Astrocyte of the spinal cord (primary cell): ENCODE results near the gene PTPRG.
A peak's percentile ranks its signal among the peaks of the same experiment; 100 is the strongest.

ENCODE experiments used
- DNase-seq: peaks from one replicate; pipeline ENCODE4 v3.0.0; 2011; ENCODE audit warnings: low read depth, low spot score
- H3K4me3 ChIP-seq: 2 replicates; pipeline ENCODE4 v1.5.1; 2011; ENCODE audit warnings: low read depth, mild to moderate bottlenecking, low read length, moderate library complexity
- in situ Hi-C: cut with HindIII; loops from 2 replicates; pipeline ENCODE4 v1.10.0; 2017; ENCODE audit warnings: low sequenced_read_pairs
- TF ChIP-seq, protein P1 (sequence below): IDR thresholded peaks from 2 replicates; pipeline ENCODE4 v1.5.1; 2012; ENCODE audit warnings: low read depth, mild to moderate bottlenecking, low read length, inconsistent platforms

PTPRG gene

DNA sequence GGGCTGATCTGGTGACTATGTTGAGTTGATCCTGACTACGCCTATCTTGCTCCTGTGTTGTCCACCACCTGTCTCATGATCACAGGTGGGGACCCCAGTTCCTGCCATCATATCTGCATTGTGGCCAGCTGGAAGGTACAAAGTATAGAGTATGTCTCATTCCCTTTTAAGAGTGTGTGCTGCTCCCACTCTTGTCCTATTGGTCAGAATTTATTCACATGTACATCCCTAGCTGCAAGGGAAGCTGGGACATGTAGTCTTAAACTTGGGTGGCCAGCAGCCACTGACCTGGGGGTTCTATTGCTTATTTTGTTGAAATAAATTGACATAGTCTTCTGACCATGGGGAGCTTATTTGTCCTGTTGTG, 373.1 kb downstream of the PTPRG start:
- no peak for DNase-seq
- TF ChIP-seq, protein P1, sequence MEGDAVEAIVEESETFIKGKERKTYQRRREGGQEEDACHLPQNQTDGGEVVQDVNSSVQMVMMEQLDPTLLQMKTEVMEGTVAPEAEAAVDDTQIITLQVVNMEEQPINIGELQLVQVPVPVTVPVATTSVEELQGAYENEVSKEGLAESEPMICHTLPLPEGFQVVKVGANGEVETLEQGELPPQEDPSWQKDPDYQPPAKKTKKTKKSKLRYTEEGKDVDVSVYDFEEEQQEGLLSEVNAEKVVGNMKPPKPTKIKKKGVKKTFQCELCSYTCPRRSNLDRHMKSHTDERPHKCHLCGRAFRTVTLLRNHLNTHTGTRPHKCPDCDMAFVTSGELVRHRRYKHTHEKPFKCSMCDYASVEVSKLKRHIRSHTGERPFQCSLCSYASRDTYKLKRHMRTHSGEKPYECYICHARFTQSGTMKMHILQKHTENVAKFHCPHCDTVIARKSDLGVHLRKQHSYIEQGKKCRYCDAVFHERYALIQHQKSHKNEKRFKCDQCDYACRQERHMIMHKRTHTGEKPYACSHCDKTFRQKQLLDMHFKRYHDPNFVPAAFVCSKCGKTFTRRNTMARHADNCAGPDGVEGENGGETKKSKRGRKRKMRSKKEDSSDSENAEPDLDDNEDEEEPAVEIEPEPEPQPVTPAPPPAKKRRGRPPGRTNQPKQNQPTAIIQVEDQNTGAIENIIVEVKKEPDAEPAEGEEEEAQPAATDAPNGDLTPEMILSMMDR = no peak
- H3K4me3 ChIP-seq = no peak overlapping the region
- in situ Hi-C loops = no loop called here

DNA sequence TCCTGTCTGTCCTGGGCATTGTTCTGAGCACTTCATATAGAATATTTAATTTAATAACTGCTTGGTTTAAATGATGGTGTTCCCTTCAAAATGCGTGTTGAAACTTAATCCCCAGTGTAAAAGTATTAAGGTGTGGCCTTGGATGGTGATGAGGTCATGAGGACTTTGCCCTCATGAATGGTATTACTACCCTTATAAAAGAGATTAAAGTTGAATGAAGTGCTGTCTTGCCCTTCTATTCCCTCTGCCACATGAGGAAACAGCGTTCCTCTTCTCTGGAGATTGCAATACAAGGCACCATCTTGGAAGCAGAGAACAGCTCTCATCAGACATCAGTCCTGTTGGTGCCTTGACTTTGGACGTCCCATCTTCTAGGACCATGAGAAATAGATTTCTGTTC, 374.4 kb downstream of the PTPRG start:
- TF ChIP-seq, protein P1 = no peak
- in situ Hi-C loops = no loop called here
- DNase-seq = no peak
- no peak overlapping the region for H3K4me3 ChIP-seq

DNA sequence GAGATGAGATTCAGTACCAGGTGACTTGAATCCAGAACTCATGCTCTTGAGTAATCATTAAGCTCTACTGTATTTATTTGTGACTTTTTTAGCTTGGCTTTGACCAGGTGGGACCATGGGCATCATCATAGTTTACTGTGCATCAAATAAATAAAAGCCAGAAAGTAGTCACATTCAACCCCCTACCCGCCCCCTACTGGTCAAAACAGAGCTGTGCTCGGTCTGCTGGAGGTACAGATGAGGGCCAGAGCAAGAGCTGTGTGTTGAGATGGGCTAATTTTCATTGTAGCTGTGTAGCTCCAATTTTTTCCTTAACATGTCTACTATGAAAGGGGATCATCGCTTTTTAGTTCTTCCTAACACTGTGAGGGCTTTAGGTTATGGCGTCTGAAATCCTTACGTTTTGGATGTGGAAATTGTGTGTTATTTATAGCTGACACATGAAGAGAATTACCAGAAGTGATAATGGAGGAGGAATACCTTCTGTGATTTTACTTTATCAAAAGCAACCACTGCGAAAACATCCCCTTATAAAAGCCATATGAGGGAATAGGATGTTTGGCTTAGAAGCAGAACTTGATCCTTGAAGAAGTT, 375.1 kb downstream of the PTPRG start:
- TF ChIP-seq, protein P1 = peak; percentile 65
- H3K4me3 ChIP-seq = no peak overlapping the region
- no peak for DNase-seq
- in situ Hi-C loops = no loop called here

DNA sequence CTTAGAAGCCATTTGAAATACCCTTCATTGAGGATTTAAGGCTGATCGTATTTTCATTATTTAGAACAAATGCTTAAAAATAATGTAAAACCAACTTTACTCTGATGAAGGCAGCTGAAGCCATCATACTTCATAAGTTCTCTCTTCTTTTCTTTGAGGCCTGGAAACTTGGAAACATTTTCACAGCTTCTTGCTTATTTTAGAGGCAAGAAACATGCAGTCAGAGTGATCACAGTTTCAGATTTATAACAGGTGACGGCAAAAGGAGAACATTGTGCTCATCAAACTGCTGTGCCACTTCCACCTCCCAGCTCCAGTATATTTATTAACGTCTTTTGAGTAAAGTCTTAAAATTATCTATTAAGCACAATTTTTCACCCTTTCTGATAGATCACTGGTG, 376.1 kb downstream of the PTPRG start:
- TF ChIP-seq, protein P1 = no peak
- in situ Hi-C loops = no loop called here
- no peak overlapping the region for H3K4me3 ChIP-seq
- DNase-seq = no peak

DNA sequence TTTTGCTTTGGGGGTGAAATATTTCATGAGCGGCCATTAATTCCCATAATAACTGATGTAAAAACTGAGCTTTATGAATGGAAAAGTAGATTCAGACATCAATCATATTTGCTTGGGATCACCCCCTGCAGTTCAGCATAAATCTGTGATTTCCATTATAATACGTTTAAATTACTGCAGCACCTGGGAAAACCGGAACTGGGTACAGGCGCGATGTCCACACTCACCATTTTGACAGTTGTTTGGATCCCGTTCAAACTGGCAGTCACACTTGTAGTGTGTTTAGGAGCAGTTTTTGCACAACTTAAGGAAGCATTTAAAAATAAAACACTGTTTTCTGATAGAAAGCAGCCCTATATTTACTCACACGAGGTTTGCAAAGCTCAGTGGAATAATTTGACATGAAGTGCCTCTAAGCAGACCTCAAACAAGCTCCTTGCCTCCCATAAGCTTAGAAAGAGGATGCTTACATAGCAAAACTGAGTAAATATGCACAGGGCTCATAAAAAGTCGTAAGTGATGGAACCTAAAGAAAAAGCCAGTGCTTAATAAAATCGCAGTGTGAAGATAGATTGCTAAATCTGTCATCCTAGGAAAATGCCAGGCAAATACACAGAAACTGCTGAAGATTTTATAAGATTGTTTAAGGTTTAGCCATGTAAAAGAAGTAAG, 377.6 kb downstream of the PTPRG start:
- TF ChIP-seq, protein P1 = no peak
- no peak overlapping the region for H3K4me3 ChIP-seq
- no peak for DNase-seq
- in situ Hi-C loops = no loop called here

DNA sequence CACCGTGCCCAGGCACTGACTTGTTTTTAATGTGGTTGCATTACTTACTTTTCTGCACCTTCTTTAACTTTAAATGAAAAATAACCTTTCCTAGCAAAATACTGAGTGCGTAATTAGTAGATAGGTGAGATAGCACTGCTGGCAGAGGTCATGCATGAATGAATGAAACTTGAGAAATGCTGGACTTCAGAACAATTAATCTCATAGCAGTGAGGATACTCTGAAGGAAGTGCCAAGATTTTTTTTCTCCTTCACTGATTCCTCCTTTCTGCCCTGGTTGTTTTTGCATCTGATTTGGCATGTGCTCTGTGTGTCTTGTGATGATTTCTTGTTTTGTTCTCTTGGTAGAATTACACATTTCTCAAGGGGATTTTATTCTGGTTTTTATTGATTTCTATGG, 378.9 kb downstream of the PTPRG start:
- H3K4me3 ChIP-seq = no peak overlapping the region
- TF ChIP-seq, protein P1 = no peak
- DNase-seq = no peak
- in situ Hi-C loops = no loop called here
